NCI-H2171 treated with DMSO at 0.1 percent for 48 hours (cell line): Measurements from ENCODE around the gene HLA-F.

Source experiments
- DNase-seq: peaks from one replicate; lab custom pipeline; 2025; lab: John Stamatoyannopoulos, UW

HLA-F gene

DNA sequence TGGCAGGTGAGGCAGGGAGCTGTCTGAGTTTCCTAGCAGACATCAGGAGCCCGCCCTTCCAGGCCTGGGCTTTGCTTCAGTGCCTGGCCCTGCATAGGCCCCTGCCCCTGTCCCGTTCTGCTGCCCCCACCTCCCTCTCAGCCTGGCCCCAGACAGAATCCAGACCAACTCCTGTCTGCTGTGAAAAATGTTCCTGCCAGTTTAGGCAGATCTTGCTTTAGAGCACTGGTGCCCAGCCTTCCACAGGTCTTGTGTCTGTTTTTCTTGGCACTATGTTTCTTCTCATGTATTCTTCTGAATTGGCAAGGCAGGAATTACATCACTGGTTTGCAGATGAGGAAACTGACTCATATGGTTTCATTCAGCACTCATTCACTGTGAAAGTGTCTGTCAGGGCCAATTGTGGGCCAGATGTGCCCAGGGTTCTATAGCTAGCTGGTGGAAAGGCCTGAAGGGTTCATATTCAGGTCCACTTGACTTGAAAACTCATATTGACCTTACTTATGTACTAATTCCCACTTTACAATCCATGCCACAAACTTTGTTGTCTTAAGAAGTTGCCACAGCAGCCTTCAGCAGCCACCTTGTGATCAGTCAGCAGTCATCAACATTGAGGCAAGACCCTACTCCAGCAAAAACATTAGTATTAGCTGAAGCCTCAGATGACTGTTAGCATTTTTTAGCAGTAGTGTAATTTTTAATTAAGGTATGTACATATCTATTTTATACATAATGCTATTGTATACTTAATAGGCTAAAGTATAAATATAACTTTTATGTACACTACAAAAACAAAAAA, 40.5 kb downstream of the HLA-F start:
- DNase-seq: no peak

DNA sequence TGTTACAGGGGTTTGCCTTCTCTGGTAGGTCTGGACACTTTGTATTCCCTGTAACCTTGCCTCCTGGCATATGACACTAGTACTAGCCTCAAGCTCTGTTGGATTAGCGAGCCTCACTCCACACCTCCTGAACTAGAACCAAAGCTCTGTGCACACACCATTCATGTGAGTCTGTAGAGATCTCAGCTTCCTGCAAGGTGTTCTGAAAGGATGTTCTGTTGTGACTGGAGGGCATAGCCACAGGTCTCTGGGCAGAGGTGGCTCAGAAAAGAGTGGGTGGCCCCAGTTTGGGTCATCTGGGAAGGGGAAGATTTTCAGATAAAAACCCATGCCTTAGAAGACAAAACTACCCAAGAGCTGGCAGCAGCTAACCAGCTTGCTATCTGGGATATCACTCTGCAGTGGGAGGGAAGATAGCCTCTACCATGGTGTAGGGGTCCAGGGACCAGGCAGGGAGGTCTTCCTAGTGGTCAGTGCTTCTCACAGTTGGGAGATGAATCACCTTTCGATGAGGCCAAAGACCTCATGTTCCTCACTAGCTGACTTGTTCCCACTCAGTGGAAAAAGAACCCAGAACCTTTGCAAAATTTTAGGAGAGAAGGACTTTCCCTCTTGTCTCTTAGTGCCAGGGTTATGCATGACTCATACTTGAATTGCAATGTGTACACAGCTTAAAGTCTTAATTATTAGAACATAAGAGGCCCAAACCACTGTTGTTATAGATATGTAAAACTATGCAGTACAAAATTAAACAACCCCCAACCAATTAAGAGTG, 41.4 kb downstream of the HLA-F start:
- no peak for DNase-seq

DNA sequence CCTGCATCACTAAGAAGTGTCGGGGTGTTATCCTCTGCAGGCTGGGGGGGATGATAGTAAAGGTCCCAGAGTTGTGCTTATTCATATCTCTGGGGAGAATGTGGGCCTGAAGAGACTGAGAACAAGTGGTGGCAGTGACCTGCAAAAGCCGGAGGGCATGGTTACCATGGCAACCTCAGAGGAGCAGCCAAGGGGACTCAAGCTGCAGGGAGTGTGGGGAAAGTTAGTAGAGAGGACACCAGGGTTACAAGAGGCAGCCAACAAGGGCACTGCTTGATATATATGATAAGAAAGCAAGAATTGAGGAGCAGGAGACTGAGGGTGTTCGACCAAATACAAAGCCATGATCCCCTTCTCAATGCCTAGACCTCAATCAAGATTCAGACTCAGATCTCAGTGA, 46.1 kb downstream of the HLA-F start:
- DNase-seq: no peak

DNA sequence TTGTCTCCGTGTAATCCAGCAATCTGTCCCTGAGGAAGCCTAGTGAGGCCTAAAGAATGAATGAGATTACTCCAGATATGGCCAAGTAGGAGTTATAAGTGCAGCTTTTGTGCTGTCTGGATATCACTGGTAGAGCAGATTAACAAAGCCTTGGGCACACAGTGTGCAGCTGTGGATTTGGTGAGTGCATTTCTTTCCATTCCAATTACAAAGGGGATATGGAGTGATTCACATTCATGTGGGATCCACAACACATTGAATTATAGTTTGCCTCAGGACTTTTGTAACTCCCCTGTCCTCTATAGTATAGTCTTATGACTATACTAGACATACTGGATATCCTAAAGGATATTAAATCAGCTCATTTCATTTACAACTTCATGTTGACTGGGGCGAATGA, 47.1 kb downstream of the HLA-F start:
- no peak for DNase-seq

DNA sequence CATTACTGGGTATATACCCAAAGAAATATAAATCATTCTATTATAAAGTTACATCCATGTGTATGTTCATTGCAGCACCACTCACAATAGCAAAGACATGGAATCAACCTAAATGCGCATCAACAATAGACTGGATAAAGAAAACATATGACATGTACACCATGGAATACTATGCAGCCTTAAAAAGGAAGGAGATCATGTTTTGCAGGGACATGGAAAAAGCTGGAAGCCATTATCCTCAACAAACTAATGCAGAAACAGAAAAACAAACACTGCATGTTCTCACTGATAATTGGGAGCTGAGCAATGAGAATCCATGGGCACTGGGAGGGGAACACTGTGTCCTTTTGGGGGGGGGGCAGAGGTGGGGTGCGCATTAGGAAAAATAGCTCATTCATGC, 53.5 kb downstream of the HLA-F start:
- no peak for DNase-seq
